OCI-LY1 (cell line): Measurements from ENCODE around the gene IFT57.

Experiments used
- CTCF ChIP-seq: fragments of 200-600 bp; sonication (generic), shearing (Covaris generic); IDR thresholded peaks from 2 replicates; pipeline ENCODE4 v1.5.1; 2017; ENCODE audit warnings: mild to moderate bottlenecking, antibody characterized with exemption, low read length, moderate library complexity, mixed read lengths
- EZH2 ChIP-seq: fragments of 200-600 bp; sonication (generic), shearing (Covaris generic); IDR thresholded peaks from 2 replicates; pipeline ENCODE4 v1.8.0; 2017; ENCODE audit warnings: borderline replicate concordance, mixed run types, mild to moderate bottlenecking, antibody characterized with exemption, low read length, moderate library complexity, mixed read lengths

GRCh38 chr3:108178676-108179075, 43.5 kb downstream of the IFT57 start:
- TF ChIP-seq CTCF (no peak), EZH2 (no peak)
